ENCODE results near the gene DST. TPM values are rescaled to one million over a fixed set of nuclear protein-coding genes. Genes with fewer than 3 reads are reported as not detected.

Gene DST
- total and polyA plus RNA-seq, 2 of the 8 experiments (the other 6 are each of a cell fraction or from before 2014, with no cell fraction given) = 49.4 to 116 TPM

- H3K79me1 ChIP-seq (ENCODE audit: low read depth, low read length) = no peaks in the 10 kb centered on the region
- H3K9me3 ChIP-seq (ENCODE audit: insufficient read depth in 2 of 2, low read depth in 1 of 2, low read length in 1 of 2) = peaks cover 10 to 16% of the 10 kb centered on the region in 2 experiments
- H3K27me3 ChIP-seq (replicated peaks in 1 of 4; ENCODE audit: control insufficient read depth in 3 of 4, extremely low read depth in 1 of 4, insufficient read depth in 3 of 4, low read length in 3 of 4) = no peaks in the 10 kb centered on the region
- H4K91ac ChIP-seq (replicated peaks; ENCODE audit: insufficient read length, low read length) = no peak overlapping the region
- no peak overlapping the region for H2BK20ac ChIP-seq (ENCODE audit: low read length)
- H3K23ac ChIP-seq (ENCODE audit: insufficient read length) = no peak overlapping the region
- H3K79me2 ChIP-seq (ENCODE audit: control insufficient read depth in 1 of 2, insufficient read depth in 2 of 2, low read length in 2 of 2) = no peaks in the 10 kb centered on the region
- H3K9ac ChIP-seq (replicated peaks in 1 of 4; ENCODE audit: extremely low read depth in 1 of 4, low read depth in 3 of 4, low read length in 3 of 4) = no peak overlapping the region
- H3K14ac ChIP-seq (ENCODE audit: insufficient read length) = peak overlapping the region; percentile 48
- no peaks in the 10 kb centered on the region; a peak in 1 of 8 replicates for H3K36me3 ChIP-seq (ENCODE audit: control insufficient read depth in 2 of 4, insufficient read depth in 4 of 4, low read length in 3 of 4)
- no peak overlapping the region for H4K5ac ChIP-seq (ENCODE audit: insufficient read length, low read depth, low read length)
- no peak overlapping the region for H3K18ac ChIP-seq (ENCODE audit: extremely low read depth, low read length)
- H4K20me1 ChIP-seq (replicated peaks in 1 of 2; ENCODE audit: control insufficient read depth in 1 of 2, insufficient read depth in 2 of 2, low read length in 2 of 2) = no peaks in the 10 kb centered on the region
- no peak overlapping the region for H2AK5ac ChIP-seq (ENCODE audit: low read depth, low read length)
- DNase-seq (ENCODE audit: low read depth in 1 of 2, low spot score in 2 of 2) (no peak), FAIRE-seq (no peak)
- H4K8ac ChIP-seq (ENCODE audit: extremely low read depth, insufficient read depth, low read length) = no peak overlapping the region
- no peak overlapping the region for H2BK120ac ChIP-seq (replicated peaks; ENCODE audit: low read depth, low read length)
- H3K23me2 ChIP-seq (ENCODE audit: low read depth, low read length) = no peaks in the 10 kb centered on the region
- ChIA-PET CTCF (ENCODE audit: partially characterized antibody) (interaction anchor here (0.6 kb wide), 1 partner anchor 119 kb away, joined by 3 read pairs; no protein-coding TSS in a partner anchor), POLR2A (ENCODE audit: partially characterized antibody) (no interaction called here)
- H3K4ac ChIP-seq (replicated peaks; ENCODE audit: insufficient read length, low read depth, low read length) = no peak overlapping the region
- H2BK15ac ChIP-seq (ENCODE audit: low read length) = no peak overlapping the region
- no peaks in the 10 kb centered on the region for H3K4me1 ChIP-seq (replicated peaks in 1 of 4; ENCODE audit: control insufficient read depth in 3 of 4, insufficient read depth in 4 of 4, low read length in 3 of 4)
- 89% methylated on average over 4 of the region's 4 CpGs; no CpG with 5 or more reads in 1 of the 2 experiments for WGBS, 2 experiments (ENCODE audit: extremely low coverage in 1 of 2, insufficient coverage in 1 of 2, insufficient read length in 1 of 2, insufficient replicate concordance in 2 of 2, low coverage in 1 of 2, low lambda C conversion rate in 2 of 2, missing lambda C conversion rate in 1 of 2)
- H2AFZ ChIP-seq (ENCODE audit: low read length) = no peak overlapping the region
- no peak overlapping the region for H2BK12ac ChIP-seq (ENCODE audit: low read depth, low read length)
- H3K4me2 ChIP-seq (ENCODE audit: insufficient read depth in 1 of 2, low read depth in 2 of 2, low read length in 2 of 2) = no peak overlapping the region
- H2BK5ac ChIP-seq (ENCODE audit: low read depth, low read length) = no peak overlapping the region
- H3K56ac ChIP-seq (replicated peaks; ENCODE audit: insufficient read length, low read depth, low read length) = no peak overlapping the region
- no peak overlapping the region for H3K27ac ChIP-seq (ENCODE audit: low read depth, low read length)
- H3K4me3 ChIP-seq (ENCODE audit: extremely low read depth in 1 of 4, insufficient read depth in 2 of 4, low read depth in 3 of 4, low read length in 4 of 4) = no peak overlapping the region
- TF ChIP-seq BRCA1 (IDR thresholded peaks at IDR 0.05; ENCODE audit: low read depth, low read length) (no peak), CBX8 (IDR thresholded peaks at IDR 0.05; ENCODE audit: borderline replicate concordance, low read depth, low read length) (no peak), BCL11A (IDR thresholded peaks at IDR 0.05; ENCODE audit: low read depth in 2 of 2, low read length in 2 of 2) (no peak), POU5F1 (IDR thresholded peaks at IDR 0.05; ENCODE audit: low read depth, low read length) (no peak), HDAC6 (IDR thresholded peaks at IDR 0.05; ENCODE audit: low read depth, low read length) (no peak), CEBPB (IDR thresholded peaks at IDR 0.05; ENCODE audit: low read depth, low read length) (no peak)
Measured at GRCh38 chr6:56435754-56436153, 206.9 kb downstream of the DST start.
